Measurements from ENCODE around the gene FAHD1.

FAHD1 gene

GRCh38 chr16:1863681-1864460 lies 36.9 kb downstream of the FAHD1 start:
- TF ChIP-seq GATA3 (IDR thresholded peaks at IDR 0.05; ENCODE audit: low read depth, low read length) (no peak), GATA2 (IDR thresholded peaks at IDR 0.05; ENCODE audit: low read depth, low read length) (no peak)

GRCh38 chr16:1865902-1866690 lies 39.1 kb downstream of the FAHD1 start:
- no peak for TF ChIP-seq GATA2 (IDR thresholded peaks at IDR 0.05; ENCODE audit: low read depth, low read length)
- TF ChIP-seq GATA3 (IDR thresholded peaks at IDR 0.05; ENCODE audit: low read depth, low read length): no peak

GRCh38 chr16:1870365-1871082 lies 43.5 kb downstream of the FAHD1 start:
- TF ChIP-seq GATA2 (IDR thresholded peaks at IDR 0.05; ENCODE audit: low read depth, low read length) (no peak), GATA3 (IDR thresholded peaks at IDR 0.05; ENCODE audit: low read depth, low read length) (no peak)

GRCh38 chr16:1871974-1872635 lies 45.1 kb downstream of the FAHD1 start, which contains the start of gene MEIOB:
Gene MEIOB (minus strand): TSS chr16:1872164. CDS start chr16:1868175, 3,989 bp downstream.
- no peak for TF ChIP-seq GATA2 (IDR thresholded peaks at IDR 0.05; ENCODE audit: low read depth, low read length)
- no peak for TF ChIP-seq GATA3 (IDR thresholded peaks at IDR 0.05; ENCODE audit: low read depth, low read length)

GRCh38 chr16:1874854-1875253 lies 47.8 kb downstream of the FAHD1 start:
- TF ChIP-seq GATA2 (IDR thresholded peaks at IDR 0.05; ENCODE audit: low read depth, low read length) (no peak), GATA3 (IDR thresholded peaks at IDR 0.05; ENCODE audit: low read depth, low read length) (no peak)

GRCh38 chr16:1876468-1876867 lies 49.5 kb downstream of the FAHD1 start:
- TF ChIP-seq GATA2 (IDR thresholded peaks at IDR 0.05; ENCODE audit: low read depth, low read length) (no peak), GATA3 (IDR thresholded peaks at IDR 0.05; ENCODE audit: low read depth, low read length) (no peak)

GRCh38 chr16:1877089-1877488 lies 50.1 kb downstream of the FAHD1 start:
- no peak for TF ChIP-seq GATA2 (IDR thresholded peaks at IDR 0.05; ENCODE audit: low read depth, low read length)
- TF ChIP-seq GATA3 (IDR thresholded peaks at IDR 0.05; ENCODE audit: low read depth, low read length): no peak

GRCh38 chr16:1877804-1878203 lies 50.8 kb downstream of the FAHD1 start:
- TF ChIP-seq GATA3 (IDR thresholded peaks at IDR 0.05; ENCODE audit: low read depth, low read length) (no peak), GATA2 (IDR thresholded peaks at IDR 0.05; ENCODE audit: low read depth, low read length) (no peak)

GRCh38 chr16:1878256-1878655 lies 51.2 kb downstream of the FAHD1 start:
- no peak for TF ChIP-seq GATA2 (IDR thresholded peaks at IDR 0.05; ENCODE audit: low read depth, low read length)
- TF ChIP-seq GATA3 (IDR thresholded peaks at IDR 0.05; ENCODE audit: low read depth, low read length): no peak
